Epidermal melanocyte (primary cell): Measurements from ENCODE around the gene NFIA.
"Not testable (repeated sequence)": the region's sequence is repeated elsewhere in the genome, so short reads cannot be mapped to it uniquely, and the experiment has no call there.

Experiments
- DNase-seq: peaks from one replicate; pipeline ENCODE4 v3.0.0; 2011; ENCODE audit warnings: low spot score; ENCODE audit not compliant: insufficient read length

Gene NFIA

GRCh38 chr1:61058483-61059245 is 23.7 kb upstream of the NFIA start:
- DNase-seq, result no peak

GRCh38 chr1:61061601-61062000 is 20.8 kb upstream of the NFIA start:
- DNase-seq, result not testable (repeated sequence)

DNA sequence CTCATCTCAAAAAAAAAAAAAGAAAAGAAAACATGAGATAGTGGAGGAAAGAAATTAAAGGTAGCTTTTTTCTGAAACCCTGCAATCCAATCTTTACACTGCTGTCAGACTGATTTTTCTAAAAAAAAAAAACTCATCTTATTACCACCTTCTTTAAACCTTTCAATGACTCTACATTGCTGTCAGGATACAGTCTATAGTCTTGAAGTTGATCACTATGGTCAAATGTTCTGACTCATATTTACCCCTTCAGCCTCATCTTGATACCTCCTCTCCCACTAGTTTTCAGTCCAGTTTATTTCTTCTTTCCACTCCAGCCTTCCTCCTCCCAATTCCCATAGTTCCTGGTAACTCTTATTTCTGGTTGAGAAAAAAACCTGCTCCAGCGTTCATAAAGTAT is 17.7 kb upstream of the NFIA start:
- DNase-seq, result no peak

DNA sequence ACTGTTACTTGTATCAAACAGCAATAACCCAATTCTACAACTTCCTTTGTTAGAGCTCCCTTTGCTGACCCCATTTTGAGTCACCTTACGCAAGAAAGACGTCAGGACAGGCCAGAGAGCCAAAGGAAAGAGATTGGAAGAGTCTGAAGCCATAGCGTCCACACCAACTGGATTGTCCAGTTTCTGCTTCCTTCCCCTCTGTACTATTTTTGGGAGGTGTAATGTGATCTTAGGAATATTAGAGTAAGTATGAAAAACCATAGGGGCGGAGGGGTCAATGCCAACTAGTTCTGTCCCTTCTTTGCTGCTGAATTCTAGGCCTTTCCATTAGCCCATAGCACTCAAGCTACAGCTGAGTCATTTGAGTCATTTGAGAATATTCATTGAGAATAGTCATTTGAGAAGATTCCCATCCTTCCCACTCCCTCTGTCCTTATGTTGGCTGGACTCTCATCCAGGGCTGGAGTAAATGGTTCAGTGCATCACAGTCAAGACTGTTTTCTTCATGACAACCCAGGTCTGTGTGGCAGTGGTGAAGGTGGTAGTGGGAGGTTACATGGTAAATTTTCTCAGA is 14.8 kb upstream of the NFIA start:
- no peak for DNase-seq

GRCh38 chr1:61070054-61070453 is 12.3 kb upstream of the NFIA start:
- DNase-seq, result no peak

- no peak for DNase-seq
Observed at GRCh38 chr1:61071205-61072130, 10.9 kb upstream of the NFIA start.

- no peak for DNase-seq
Observed at GRCh38 chr1:61073871-61074270, 8.5 kb upstream of the NFIA start.

- DNase-seq, result not testable (repeated sequence)
Observed at GRCh38 chr1:61075833-61076232, 6.5 kb upstream of the NFIA start.

DNA sequence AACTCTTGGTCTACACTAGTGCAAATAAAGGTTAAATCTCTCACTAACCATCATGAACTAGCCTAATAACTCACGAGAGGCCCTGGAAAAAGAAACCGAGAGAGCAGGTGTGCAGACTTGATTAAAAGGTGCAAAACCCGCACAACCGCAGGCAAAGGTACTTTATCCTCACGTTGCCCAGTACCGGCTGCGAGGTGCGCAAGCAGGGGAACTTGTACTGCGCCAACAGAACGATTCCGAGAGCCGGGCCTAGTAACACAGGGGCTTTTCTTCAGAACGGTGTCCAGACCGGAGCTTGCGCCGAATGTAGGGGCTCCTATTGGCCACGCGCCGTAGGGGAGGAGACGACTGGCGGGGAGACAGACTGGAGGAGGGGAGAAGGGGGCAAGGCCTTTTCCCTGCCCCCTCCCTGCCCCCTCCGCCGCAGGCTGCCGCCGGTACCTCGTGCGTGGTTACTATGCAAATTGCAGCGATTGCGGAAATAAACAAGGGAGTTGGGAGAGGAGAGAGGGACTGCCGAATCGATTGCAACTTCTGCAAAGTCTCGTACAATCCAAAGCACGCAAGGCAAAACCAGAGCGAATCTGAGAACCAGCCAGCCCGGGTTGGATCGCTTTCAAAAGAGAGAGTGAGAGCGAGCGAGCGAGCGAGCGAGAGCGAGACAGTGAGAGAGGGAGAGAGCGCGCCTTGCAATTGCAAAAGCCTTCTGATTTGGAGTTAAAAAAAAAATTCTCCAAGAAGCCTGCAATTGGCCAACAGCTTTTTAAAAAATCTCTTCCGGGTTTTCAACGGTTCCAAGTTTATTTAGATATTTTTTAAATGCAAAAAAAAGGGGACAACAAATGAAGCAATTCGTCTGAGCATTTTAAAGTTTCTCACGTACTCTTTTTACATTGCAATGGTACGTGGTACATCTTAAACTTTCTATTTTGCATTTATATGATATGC is 5.4 kb upstream of the NFIA start:
- DNase-seq, result peak; percentile 70

DNA sequence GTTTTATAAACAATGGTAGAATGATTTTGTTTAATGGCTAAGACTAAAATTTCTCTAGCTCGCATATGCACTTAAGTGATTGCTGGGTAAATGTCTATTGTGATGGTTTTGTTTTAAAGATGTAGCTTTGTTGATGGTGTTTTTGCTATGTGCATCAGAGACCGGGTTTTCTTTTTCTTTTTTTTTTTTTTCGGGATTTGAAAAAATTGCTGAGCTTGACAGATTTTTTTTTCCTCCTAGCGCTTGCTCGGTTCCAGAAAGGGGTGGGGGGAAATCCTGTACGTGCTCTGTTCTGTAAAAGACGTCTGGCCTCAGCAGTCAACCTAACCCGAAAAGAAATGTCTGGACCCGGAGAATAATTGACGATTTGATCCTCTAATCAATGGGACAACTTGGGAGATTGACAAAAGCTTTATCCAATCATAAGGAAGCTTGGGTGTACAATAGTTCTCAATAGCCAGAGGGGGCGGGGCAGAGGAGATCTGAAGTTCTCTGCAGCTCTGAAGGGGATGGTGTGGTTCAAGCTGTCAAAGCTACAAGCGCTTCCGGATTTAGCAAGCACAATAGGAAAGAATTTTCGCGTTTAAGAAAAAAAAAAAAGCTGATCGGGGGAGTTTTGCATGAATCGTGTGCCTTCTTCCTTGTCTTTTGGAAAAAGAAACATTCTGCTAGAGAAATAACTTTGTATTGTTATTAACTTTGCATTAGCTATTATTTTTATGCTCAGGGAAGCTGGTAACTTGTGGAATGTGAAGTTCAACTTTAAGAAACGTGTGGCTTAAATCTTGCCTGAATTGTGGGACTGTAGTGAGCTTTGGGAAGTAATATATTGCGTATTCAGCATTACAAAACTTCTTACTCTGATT is 4.5 kb upstream of the NFIA start:
- peak; percentile 97 for DNase-seq

- no peak for DNase-seq
Observed at GRCh38 chr1:61078618-61079295, 3.6 kb upstream of the NFIA start.

GRCh38 chr1:61079296-61079897 is 3.0 kb upstream of the NFIA start:
- DNase-seq, result no peak

GRCh38 chr1:61079898-61080336 is 2.4 kb upstream of the NFIA start:
- no peak for DNase-seq

GRCh38 chr1:61080413-61081143 is 1.8 kb upstream of the NFIA start:
- DNase-seq, result no peak

DNA sequence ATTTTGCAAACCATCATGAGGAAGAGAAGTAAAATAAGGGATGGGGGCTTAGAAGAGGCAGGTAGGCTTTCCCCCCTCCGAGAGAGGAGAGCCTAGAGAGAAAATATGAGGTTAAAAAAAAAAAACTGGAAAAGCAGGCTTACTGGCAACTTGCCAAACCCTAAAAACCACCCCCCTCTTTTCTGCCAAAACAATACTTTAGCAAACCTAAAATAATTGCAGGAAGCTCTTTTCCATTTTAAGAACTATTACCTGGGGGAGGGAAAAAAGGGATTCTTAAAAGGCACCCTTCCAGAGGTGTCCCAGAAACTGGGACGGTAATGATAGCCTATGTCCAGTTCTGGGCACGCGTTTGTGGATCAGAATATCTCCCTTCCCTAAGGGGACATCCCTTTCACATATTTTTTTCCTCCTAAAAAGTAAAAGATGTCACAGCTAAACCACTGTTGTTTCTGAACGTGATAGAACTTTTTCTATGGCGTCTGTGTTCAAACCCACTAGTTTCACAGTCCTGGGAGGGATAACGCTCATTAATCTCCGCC is 1.1 kb upstream of the NFIA start:
- no peak for DNase-seq

DNA sequence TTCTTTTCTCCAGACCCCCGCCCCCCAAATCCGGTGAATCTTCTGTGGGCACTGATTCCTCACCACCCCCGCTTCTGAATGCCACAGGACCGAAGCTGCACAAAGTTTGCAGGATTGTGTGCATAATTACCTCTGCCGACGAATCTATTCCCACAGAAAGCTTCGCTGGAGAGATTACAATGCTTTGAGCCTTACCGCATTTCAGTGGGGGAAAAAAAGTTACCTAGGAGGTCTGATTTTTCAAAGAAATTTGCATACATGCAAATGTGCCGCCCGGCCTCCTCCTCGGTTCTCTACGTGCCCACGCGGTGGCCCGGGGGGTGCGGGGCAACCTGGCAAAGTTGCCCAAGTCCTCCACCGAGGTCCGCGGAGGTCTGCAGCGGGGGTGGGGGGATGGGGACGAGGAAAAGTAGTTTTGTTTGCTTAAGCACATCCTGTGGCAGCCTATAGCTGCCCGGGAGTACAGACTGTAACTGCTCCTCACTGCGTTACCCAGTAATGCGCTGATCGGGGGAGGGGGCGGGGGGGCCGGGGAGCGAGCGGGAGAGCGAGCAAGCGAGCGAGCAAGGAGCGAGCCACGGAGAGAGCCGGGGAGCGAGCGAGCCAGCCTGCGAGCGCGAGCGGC is 563 bp upstream of the NFIA start:
- DNase-seq, result no peak

- DNase-seq, result no peak
Observed at GRCh38 chr1:61083013-61083806, 849 bp downstream of the NFIA start.
